Measurements from ENCODE around the gene S100A5. TPM values are rescaled to one million over a fixed set of nuclear protein-coding genes. Genes with fewer than 3 reads are reported as not detected.
"Not testable (repeated sequence)": the region's sequence is repeated elsewhere in the genome, so short reads cannot be mapped to it uniquely, and the experiment has no call there.

Gene S100A5
- total RNA-seq, 1 experiment from 2014 or later: not detected

DNA sequence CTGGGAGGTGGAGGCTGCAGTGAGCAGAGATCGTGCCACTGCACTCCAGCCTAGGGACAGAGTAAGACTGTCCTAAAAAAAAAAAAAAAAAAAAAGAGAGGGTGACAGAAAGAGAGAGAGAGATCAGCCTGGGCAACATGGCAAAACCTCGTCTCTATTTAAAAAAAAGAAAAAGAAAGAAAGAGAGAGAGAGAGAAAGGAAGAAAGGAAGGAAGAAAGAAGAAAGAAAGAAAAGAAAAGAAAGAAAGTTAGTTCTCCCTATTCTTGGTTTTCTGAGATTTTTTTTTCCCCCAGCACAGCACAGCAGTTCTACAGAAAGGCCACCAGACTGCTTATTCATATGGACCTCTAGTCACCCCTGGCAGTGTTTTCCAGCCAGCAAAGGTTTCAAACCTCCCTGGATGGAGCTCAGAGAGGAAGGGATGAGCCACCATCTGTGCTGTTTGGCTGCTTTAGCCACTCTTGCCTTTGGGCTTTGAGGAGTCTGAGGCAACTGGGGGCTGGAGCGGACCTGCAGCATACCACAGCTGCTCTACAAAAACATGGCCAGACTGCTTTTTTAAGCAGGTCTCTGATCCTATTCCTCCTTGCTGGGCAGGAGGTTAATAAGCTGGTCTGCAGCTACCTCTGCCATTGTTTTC, 15.5 kb downstream of the S100A5 start:
- peak overlapping the region; percentile 85 for H3K27ac Mint-ChIP-seq (ENCODE audit: low read depth, unreplicated experiment)
- no peak for DNase-seq (ENCODE audit: unreplicated experiment)
- intact Hi-C loops (cut with micrococcal nuclease): no loop called here
- no peaks in the 10 kb centered on the region for H3K27me3 Mint-ChIP-seq (ENCODE audit: insufficient read depth, unreplicated experiment)
- BruUV-seq (replicated peaks): no TSS peak
- peak overlapping the region; percentile 29 for H3K4me3 Mint-ChIP-seq (ENCODE audit: unreplicated experiment)
- ChIA-PET POLR2A (interaction anchor here (0.7 to 36.1 kb wide), 17 partner anchors 8 to 1477 kb away, joined by 3 to 2106 read pairs (median 5); partner anchors contain the start of genes CHTOP, RPS27, S100A13 and S100A14), CTCF (interaction anchor here (0.6 to 6.6 kb wide), 20 partner anchors 8 to 461 kb away, joined by 3 to 58 read pairs (median 6); partner anchors contain the start of genes RAB13, S100A13, S100A2 and S100A6)
- peaks cover 41% of the 10 kb centered on the region for H3K4me1 Mint-ChIP-seq (ENCODE audit: insufficient read depth, unreplicated experiment)
- H3K36me3 Mint-ChIP-seq (ENCODE audit: insufficient read depth, unreplicated experiment): no peaks in the 10 kb centered on the region
- no peaks in the 10 kb centered on the region for H3K9me3 Mint-ChIP-seq (ENCODE audit: unreplicated experiment)
- TF ChIP-seq, protein P1, sequence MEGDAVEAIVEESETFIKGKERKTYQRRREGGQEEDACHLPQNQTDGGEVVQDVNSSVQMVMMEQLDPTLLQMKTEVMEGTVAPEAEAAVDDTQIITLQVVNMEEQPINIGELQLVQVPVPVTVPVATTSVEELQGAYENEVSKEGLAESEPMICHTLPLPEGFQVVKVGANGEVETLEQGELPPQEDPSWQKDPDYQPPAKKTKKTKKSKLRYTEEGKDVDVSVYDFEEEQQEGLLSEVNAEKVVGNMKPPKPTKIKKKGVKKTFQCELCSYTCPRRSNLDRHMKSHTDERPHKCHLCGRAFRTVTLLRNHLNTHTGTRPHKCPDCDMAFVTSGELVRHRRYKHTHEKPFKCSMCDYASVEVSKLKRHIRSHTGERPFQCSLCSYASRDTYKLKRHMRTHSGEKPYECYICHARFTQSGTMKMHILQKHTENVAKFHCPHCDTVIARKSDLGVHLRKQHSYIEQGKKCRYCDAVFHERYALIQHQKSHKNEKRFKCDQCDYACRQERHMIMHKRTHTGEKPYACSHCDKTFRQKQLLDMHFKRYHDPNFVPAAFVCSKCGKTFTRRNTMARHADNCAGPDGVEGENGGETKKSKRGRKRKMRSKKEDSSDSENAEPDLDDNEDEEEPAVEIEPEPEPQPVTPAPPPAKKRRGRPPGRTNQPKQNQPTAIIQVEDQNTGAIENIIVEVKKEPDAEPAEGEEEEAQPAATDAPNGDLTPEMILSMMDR (IDR thresholded peaks at IDR 0.05; ENCODE audit: unreplicated experiment): no peak

DNA sequence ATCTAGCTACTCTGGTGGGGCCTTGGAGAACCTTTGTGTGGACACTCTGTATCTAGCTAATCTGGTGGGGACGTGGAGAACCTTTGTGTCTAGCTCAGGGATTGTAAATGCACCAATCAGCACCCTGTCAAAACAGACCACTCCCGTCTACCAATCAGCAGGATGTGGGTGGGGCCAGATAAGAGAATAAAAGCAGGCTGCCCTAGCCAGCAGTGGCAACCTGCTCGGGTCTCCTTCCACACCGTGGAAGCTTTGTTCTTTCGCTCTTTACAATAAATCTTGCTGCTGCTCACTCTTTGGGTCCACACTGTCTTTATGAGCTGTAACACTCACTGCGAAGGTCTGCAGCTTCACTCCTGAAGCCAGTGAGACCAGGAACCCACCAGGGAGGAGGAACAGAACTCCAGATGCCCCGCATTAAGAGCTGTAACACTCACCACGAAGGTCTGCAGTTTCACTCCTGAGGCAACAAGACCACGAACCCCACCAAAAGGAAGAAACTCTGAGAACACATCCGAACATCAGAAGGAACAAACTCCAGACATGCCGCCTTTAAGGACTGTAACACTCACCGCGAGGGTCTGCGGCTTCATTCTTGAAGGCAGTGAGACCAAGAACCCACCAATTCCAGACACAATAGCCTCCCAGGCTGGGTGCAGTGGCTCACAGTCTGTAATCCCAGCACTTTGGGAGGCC, 18.2 kb downstream of the S100A5 start:
- H3K27ac Mint-ChIP-seq (ENCODE audit: low read depth, unreplicated experiment); H3K9me3 Mint-ChIP-seq (ENCODE audit: unreplicated experiment); intact Hi-C loops (cut with micrococcal nuclease); H3K36me3 Mint-ChIP-seq (ENCODE audit: insufficient read depth, unreplicated experiment); H3K4me3 Mint-ChIP-seq (ENCODE audit: unreplicated experiment); H3K27me3 Mint-ChIP-seq (ENCODE audit: insufficient read depth, unreplicated experiment); DNase-seq (ENCODE audit: unreplicated experiment): not testable (repeated sequence)
- POLR2A ChIA-PET: interaction anchor here (0.6 to 36.1 kb wide), 7 partner anchors 10 to 1718 kb away, joined by 3 to 2106 read pairs (median 4); partner anchors contain the start of genes S100A2, S100A3, S100A4 and S100A5
- CTCF ChIA-PET: interaction anchor here (0.6 to 4.2 kb wide), 6 partner anchors 10 to 606 kb away, joined by 3 to 53 read pairs (median 5); no protein-coding TSS in a partner anchor
- TSS peak; percentile 56 for BruUV-seq (replicated peaks)
- peaks cover 38% of the 10 kb centered on the region for H3K4me1 Mint-ChIP-seq (ENCODE audit: insufficient read depth, unreplicated experiment)

DNA sequence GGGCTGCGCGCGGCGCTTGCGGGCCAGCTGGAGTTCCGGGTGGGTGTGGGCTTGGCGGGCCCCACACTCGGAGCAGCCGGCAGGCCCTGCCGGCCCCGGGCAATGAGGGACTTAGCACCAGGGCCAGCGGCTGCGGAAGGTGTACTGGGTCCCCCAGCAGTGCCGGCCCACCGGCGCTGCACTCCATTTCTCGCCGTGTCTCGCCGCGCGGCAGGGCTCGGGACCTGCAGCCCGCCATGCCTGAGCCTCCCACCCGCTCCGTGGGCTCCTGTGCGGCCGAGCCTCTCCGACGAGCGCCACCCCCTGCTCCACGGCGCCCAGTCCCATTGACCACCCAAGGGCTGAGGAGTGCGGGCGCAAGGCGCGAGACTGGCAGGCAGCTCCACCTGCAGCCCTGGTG, 18.9 kb downstream of the S100A5 start:
- H3K27ac Mint-ChIP-seq (ENCODE audit: low read depth, unreplicated experiment); DNase-seq (ENCODE audit: unreplicated experiment); H3K4me3 Mint-ChIP-seq (ENCODE audit: unreplicated experiment); intact Hi-C loops (cut with micrococcal nuclease); BruUV-seq (replicated peaks); H3K27me3 Mint-ChIP-seq (ENCODE audit: insufficient read depth, unreplicated experiment); H3K36me3 Mint-ChIP-seq (ENCODE audit: insufficient read depth, unreplicated experiment); H3K9me3 Mint-ChIP-seq (ENCODE audit: unreplicated experiment): not testable (repeated sequence)
- CTCF ChIA-PET: interaction anchor here (1.1 to 4.2 kb wide), 8 partner anchors 11 to 166 kb away, joined by 4 to 53 read pairs (median 10); no protein-coding TSS in a partner anchor
- POLR2A ChIA-PET: interaction anchor here (0.8 to 36.1 kb wide), 8 partner anchors 11 to 94 kb away, joined by 3 to 2106 read pairs (median 3); partner anchors contain the start of genes S100A14, S100A16, S100A2 and S100A3
- H3K4me1 Mint-ChIP-seq (ENCODE audit: insufficient read depth, unreplicated experiment): peaks cover 31% of the 10 kb centered on the region

DNA sequence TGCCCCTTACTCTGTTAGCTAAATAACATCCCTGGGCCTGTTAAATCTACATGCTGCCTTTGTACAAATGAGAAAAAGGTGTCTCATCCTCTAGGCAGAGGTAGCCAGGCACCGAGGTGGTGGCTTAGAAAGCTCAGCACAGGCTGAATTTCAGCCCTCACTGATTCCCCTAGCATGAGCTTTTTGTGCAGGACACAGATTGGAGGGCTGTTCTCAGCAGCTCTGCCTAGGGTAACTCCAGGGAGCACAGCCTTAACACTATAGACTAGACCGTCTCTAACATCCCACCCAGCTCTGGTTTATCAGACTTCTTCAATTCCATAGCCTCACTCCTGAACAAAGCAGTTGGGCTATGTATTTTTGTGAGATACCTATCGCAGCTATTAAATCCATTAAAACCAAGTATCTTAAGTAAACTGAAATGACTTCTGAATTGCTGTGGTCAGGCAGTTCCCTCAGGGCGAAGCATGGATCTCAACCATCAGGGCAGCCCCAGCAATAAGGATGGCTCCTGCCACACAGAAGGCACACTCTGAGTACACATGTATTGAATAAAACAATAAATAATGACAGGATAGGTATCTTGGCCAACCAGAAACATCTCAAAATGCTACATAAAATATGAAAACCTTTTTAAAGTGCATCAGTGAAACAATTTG, 19.8 kb downstream of the S100A5 start:
- H3K4me1 Mint-ChIP-seq (ENCODE audit: insufficient read depth, unreplicated experiment): peaks cover 28% of the 10 kb centered on the region
- no peak for DNase-seq (ENCODE audit: unreplicated experiment)
- ChIA-PET CTCF (interaction anchor here (0.6 to 4.2 kb wide), 11 partner anchors 11 to 168 kb away, joined by 3 to 53 read pairs (median 9); partner anchors contain the start of genes S100A4 and SNAPIN), POLR2A (interaction anchor here (0.5 to 36.1 kb wide), 13 partner anchors 10 to 520 kb away, joined by 3 to 2106 read pairs (median 3); partner anchors contain the start of genes JTB, S100A14, S100A16 and S100A2)
- H3K27ac Mint-ChIP-seq (ENCODE audit: low read depth, unreplicated experiment): no peak overlapping the region
- no TSS peak for BruUV-seq (replicated peaks)
- no peaks in the 10 kb centered on the region for H3K9me3 Mint-ChIP-seq (ENCODE audit: unreplicated experiment)
- H3K4me3 Mint-ChIP-seq (ENCODE audit: unreplicated experiment): no peak overlapping the region
- no peaks in the 10 kb centered on the region for H3K36me3 Mint-ChIP-seq (ENCODE audit: insufficient read depth, unreplicated experiment)
- TF ChIP-seq, protein P1 (IDR thresholded peaks at IDR 0.05; ENCODE audit: unreplicated experiment): no peak
- intact Hi-C loops (cut with micrococcal nuclease): no loop called here
- no peaks in the 10 kb centered on the region for H3K27me3 Mint-ChIP-seq (ENCODE audit: insufficient read depth, unreplicated experiment)

DNA sequence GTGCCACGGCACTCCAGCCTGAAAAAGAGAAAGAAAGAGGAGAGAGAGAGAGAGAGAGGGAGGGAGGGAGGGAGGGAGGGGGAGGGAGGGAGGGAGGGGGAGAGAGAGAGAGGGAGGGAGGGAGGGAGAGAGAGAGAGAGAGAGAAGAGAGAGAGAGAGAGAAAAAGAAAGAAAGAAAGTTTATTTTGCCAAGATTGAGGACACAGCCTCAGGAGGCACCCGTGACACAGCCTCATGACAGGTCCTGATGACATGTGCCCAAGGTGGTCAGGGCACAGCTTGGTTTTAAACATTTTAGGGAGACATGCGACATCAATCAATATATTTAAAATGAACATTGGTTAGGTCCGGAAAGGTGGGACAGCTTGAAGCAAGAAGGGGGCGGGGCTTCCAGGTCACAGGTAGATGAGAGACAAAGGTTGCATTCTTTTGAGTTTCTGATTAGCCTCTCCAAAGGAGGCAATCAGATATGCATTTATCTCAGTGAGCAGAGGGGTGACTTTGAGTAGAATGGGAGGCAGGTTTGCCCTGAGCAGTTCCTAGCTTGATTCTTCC, 20.5 kb downstream of the S100A5 start:
- H3K36me3 Mint-ChIP-seq (ENCODE audit: insufficient read depth, unreplicated experiment); H3K9me3 Mint-ChIP-seq (ENCODE audit: unreplicated experiment); DNase-seq (ENCODE audit: unreplicated experiment); H3K4me3 Mint-ChIP-seq (ENCODE audit: unreplicated experiment); BruUV-seq (replicated peaks); intact Hi-C loops (cut with micrococcal nuclease); H3K27me3 Mint-ChIP-seq (ENCODE audit: insufficient read depth, unreplicated experiment): not testable (repeated sequence)
- Mint-ChIP-seq H3K27ac (ENCODE audit: low read depth, unreplicated experiment) (peak overlapping the region; percentile 37), H3K4me1 (ENCODE audit: insufficient read depth, unreplicated experiment) (peaks cover 28% of the 10 kb centered on the region)
- CTCF ChIA-PET: interaction anchor here (0.6 to 4.2 kb wide), 14 partner anchors 10 to 167 kb away, joined by 3 to 53 read pairs (median 6); partner anchors contain the start of genes S100A4 and SNAPIN
- POLR2A ChIA-PET: interaction anchor here (0.5 to 36.1 kb wide), 12 partner anchors 9 to 519 kb away, joined by 3 to 2106 read pairs (median 4); partner anchors contain the start of genes S100A2, S100A3, S100A4 and S100A5

Measured in MCF 10A (cell line).